A549 (cell line): ENCODE measurements around the gene TAPBPL. TPM values are rescaled to one million over a fixed set of nuclear protein-coding genes. Genes with fewer than 3 reads are reported as not detected.
A peak's percentile ranks its signal among the peaks of the same experiment; 100 is the strongest.
"Not testable (repeated sequence)": the region's sequence is repeated elsewhere in the genome, so short reads cannot be mapped to it uniquely, and the experiment has no call there.

Source experiments
- ATAC-seq, 2 experiments: fragments of 200-7000 bp in 1 of 2; fragments of >200 bp in 1 of 2; cut with Nextera tagmentation in 1 of 2; cut with Tn5 transposase in 1 of 2; 3 replicates each; pipeline versions ENCODE4 v1.8.0 to v1.9.1; 2018 to 2020; ENCODE audit warnings: mild to moderate bottlenecking in 1 of 2, moderate library complexity in 1 of 2
- CTCF ChIA-PET: fragments of 300-600 bp; sonication (Branson Sonifier 250); formaldehyde crosslinking; extraction: SDS; loops from one replicate; lab custom pipeline; 2021; ENCODE audit warnings: antibody characterized with exemption, inconsistent platforms; lab: Yijun Ruan, JAX
- POLR2A ChIA-PET: fragments of 350-600 bp; formaldehyde crosslinking; extraction: SDS; loops from one replicate; lab custom pipeline; 2021; ENCODE audit warnings: antibody characterized with exemption, inconsistent platforms; lab: Yijun Ruan, JAX
- DNase-seq, 2 experiments: peaks; one replicate each; pipeline versions ENCODE4 v3.0.0 to v3.0.0-alpha.2; 2011 to 2016; ENCODE audit warnings: low read depth in 1 of 2, low spot score in 1 of 2
- FAIRE-seq: peaks from 2 replicates; lab custom pipeline; 2011; peaks lifted over from hg19 to GRCh38; lab: Jason Lieb, UNC
- H3K27ac ChIP-seq, 2 experiments: fragments of >200 bp; sonication (Bioruptor Twin); formaldehyde crosslinking; 3 replicates each; pipeline ENCODE4 v1.5.1; 2016 to 2017
- H3K4me1 ChIP-seq: fragments of >200 bp; sonication (Bioruptor Twin); formaldehyde crosslinking; 3 replicates; pipeline ENCODE4 v1.6.1; 2016
- H3K4me2 ChIP-seq: fragments of >200 bp; sonication (Bioruptor Twin); formaldehyde crosslinking; 3 replicates; pipeline ENCODE4 v1.6.1; 2016
- H3K4me3 ChIP-seq: fragments of >200 bp; sonication (Bioruptor Twin); formaldehyde crosslinking; 3 replicates; pipeline ENCODE4 v1.5.1; 2016
- H3K9me3 ChIP-seq: fragments of >200 bp; sonication (Bioruptor Twin); formaldehyde crosslinking; 3 replicates; pipeline ENCODE4 v1.6.1; 2016
- BHLHE40 ChIP-seq: IDR thresholded peaks from 2 replicates; pipeline ENCODE4 v1.6.1; 2012; ENCODE audit warnings: low read depth, low read length, inconsistent platforms
- CBX8 ChIP-seq: fragments of 200-600 bp; sonication (generic); IDR thresholded peaks from 2 replicates; pipeline ENCODE4 v1.6.1; 2016
- FOSB ChIP-seq: fragments of 250-450 bp; sonication (Bioruptor Pico); IDR thresholded peaks from 2 replicates; pipeline ENCODE4 v1.5.0; 2020; ENCODE audit warnings: mild to moderate bottlenecking, moderate library complexity
- FOXS1 ChIP-seq: fragments of 250-450 bp; sonication (Bioruptor Pico); IDR thresholded peaks from 2 replicates; pipeline ENCODE4 v1.5.0; 2020; ENCODE audit warnings: mild to moderate bottlenecking, moderate library complexity
- HOXB5 ChIP-seq: fragments of 250-450 bp; sonication (Bioruptor Pico); IDR thresholded peaks from 2 replicates; pipeline ENCODE4 v1.5.0; 2020; ENCODE audit warnings: mild to moderate bottlenecking, moderate library complexity
- JUNB ChIP-seq: fragments of >200 bp; sonication (Bioruptor Twin); formaldehyde crosslinking; IDR thresholded peaks from 2 replicates; pipeline ENCODE4 v1.6.1; 2016
- KDM1A ChIP-seq: fragments of 200-600 bp; sonication (generic); IDR thresholded peaks from 2 replicates; pipeline ENCODE4 v1.6.1; 2016; ENCODE audit warnings: low read depth, mild to moderate bottlenecking
- MYC ChIP-seq: IDR thresholded peaks from 2 replicates; pipeline ENCODE4 v1.6.1; 2012; ENCODE audit warnings: mild to moderate bottlenecking, inconsistent platforms, low read length, improper control_type of control experiment, borderline replicate concordance
- POLR2AphosphoS2 ChIP-seq: conservative IDR thresholded peaks from 2 replicates; pipeline ENCODE4 v1.6.1; 2012; ENCODE audit warnings: low read length, improper control_type of control experiment, inconsistent platforms
- RAD21 ChIP-seq, 2 experiments: fragments of >200 bp in 1 of 2; sonication (Bioruptor Twin) in 1 of 2; formaldehyde crosslinking in 1 of 2; IDR thresholded peaks in 1 of 2; conservative IDR thresholded peaks in 1 of 2; 2 replicates in 1 of 2; 3 replicates in 1 of 2; pipeline ENCODE4 v1.6.1; 2012 to 2018; ENCODE audit warnings: inconsistent platforms in 1 of 2
- RCOR1 ChIP-seq: fragments of 150-350 bp; IDR thresholded peaks from 2 replicates; pipeline ENCODE4 v1.6.1; 2014; ENCODE audit warnings: antibody characterized with exemption, low read length, low read depth
- SMC3 ChIP-seq: fragments of >200 bp; sonication (Bioruptor Twin); formaldehyde crosslinking; IDR thresholded peaks from 3 replicates; pipeline ENCODE4 v1.6.1; 2018; ENCODE audit warnings: inconsistent platforms
- TFCP2L1 ChIP-seq: fragments of 250-450 bp; sonication (Bioruptor Pico); IDR thresholded peaks from 2 replicates; pipeline ENCODE4 v1.5.0; 2021; ENCODE audit warnings: mild to moderate bottlenecking
- TP53 ChIP-seq: fragments of 250-450 bp; sonication (Bioruptor Pico); IDR thresholded peaks from 2 replicates; pipeline ENCODE4 v1.5.0; 2021; ENCODE audit warnings: mild to moderate bottlenecking, moderate library complexity
- ZC3H11A ChIP-seq: fragments of 450-650 bp; IDR thresholded peaks from 2 replicates; pipeline ENCODE4 v1.6.1; 2014; ENCODE audit warnings: antibody characterized with exemption, mild to moderate bottlenecking
- WGBS: methylation state at CpG from one replicate; pipeline ENCODE4 v1.1.6; 2017; ENCODE audit errors: missing lambda C conversion rate; 5-methylcytosine and 5-hydroxymethylcytosine counted together
- polyA plus RNA-seq, 4 experiments: library from polyadenylated mRNA; depleted of rRNA in 3 of 4; stranded (reverse); fragments of >200 nt; fragmentation: RNase III in 1 of 4; extraction: RNeasy Plus Mini Kit Qiagen cat#74134 plus additional on column Dnase treatment in 1 of 4; gene quantifications; 2 replicates in 3 of 4; 3 replicates in 1 of 4; pipeline ENCODE4 v1.2.3, GENCODE V29; 2011 to 2017
- TF ChIP-seq, protein P1 (sequence below): fragments of 250-450 bp; sonication (Bioruptor Pico); IDR thresholded peaks from 2 replicates; pipeline ENCODE4 v1.5.0; 2021; ENCODE audit warnings: mild to moderate bottlenecking, moderate library complexity, borderline replicate concordance
- TF ChIP-seq, protein P2 (sequence below): fragments of >200 bp; sonication (Bioruptor Twin); formaldehyde crosslinking; IDR thresholded peaks from 2 replicates; pipeline ENCODE4 v1.6.1; 2016
- TF ChIP-seq, protein P3 (sequence below): fragments of 450-650 bp; IDR thresholded peaks from 2 replicates; pipeline ENCODE4 v1.6.1; 2014; ENCODE audit warnings: antibody characterized with exemption
- TF ChIP-seq, protein P4 (sequence below): IDR thresholded peaks from 2 replicates; pipeline ENCODE4 v1.6.1; 2012

TAPBPL gene
- polyA plus RNA-seq, 2 of the 4 experiments (the other 2 are of a cell fraction): 2.8 to 3.6 TPM

DNA sequence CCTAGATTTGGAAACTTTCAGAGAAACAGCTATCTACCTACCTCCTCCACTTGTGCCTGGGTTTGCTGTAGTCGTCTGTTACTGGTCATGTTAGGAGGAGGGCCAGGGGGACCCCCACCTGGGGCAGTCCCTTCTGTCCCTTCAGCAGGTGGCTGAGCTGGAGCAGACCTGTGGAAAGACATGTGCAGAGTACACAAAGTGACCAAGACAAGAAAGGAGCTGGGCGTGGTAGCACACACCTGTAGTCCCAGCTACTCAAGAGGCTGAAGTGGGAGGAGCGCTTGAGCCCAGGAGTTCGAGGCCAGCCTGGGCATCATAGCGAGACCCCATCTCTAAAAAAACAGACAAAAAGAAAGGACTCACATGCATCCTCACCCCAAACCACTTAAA is 14.3 kb downstream of the TAPBPL start:
- no peak for DNase-seq
- FAIRE-seq: no peak
- no peak for TF ChIP-seq RCOR1
- no peak for TF ChIP-seq ZC3H11A
- TF ChIP-seq KDM1A: no peak
- no peak for TF ChIP-seq CBX8
- TF ChIP-seq, protein P1, sequence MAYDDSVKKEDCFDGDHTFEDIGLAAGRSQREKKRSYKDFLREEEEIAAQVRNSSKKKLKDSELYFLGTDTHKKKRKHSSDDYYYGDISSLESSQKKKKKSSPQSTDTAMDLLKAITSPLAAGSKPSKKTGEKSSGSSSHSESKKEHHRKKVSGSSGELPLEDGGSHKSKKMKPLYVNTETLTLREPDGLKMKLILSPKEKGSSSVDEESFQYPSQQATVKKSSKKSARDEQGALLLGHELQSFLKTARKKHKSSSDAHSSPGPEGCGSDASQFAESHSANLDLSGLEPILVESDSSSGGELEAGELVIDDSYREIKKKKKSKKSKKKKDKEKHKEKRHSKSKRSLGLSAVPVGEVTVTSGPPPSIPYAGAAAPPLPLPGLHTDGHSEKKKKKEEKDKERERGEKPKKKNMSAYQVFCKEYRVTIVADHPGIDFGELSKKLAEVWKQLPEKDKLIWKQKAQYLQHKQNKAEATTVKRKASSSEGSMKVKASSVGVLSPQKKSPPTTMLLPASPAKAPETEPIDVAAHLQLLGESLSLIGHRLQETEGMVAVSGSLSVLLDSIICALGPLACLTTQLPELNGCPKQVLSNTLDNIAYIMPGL (CRISPR knock-in tag): no peak
- TF ChIP-seq HOXB5: no peak
- TF ChIP-seq BHLHE40: no peak
- no peak for TF ChIP-seq TFCP2L1 (CRISPR knock-in tag)
- no peak for TF ChIP-seq TP53 (CRISPR knock-in tag)
- TF ChIP-seq POLR2AphosphoS2: no peak
- TF ChIP-seq, protein P2, sequence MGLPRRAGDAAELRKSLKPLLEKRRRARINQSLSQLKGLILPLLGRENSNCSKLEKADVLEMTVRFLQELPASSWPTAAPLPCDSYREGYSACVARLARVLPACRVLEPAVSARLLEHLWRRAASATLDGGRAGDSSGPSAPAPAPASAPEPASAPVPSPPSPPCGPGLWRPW: no peak
- no peak for TF ChIP-seq RAD21 (conservative IDR thresholded peaks at IDR 0.05 in 1 of 2, IDR thresholded peaks at IDR 0.05 in 1 of 2)
- no peak for TF ChIP-seq FOXS1 (CRISPR knock-in tag)
- TF ChIP-seq FOSB: no peak
- TF ChIP-seq SMC3: no peak
- no peak for TF ChIP-seq JUNB
- TF ChIP-seq MYC: no peak
- TF ChIP-seq, protein P3, sequence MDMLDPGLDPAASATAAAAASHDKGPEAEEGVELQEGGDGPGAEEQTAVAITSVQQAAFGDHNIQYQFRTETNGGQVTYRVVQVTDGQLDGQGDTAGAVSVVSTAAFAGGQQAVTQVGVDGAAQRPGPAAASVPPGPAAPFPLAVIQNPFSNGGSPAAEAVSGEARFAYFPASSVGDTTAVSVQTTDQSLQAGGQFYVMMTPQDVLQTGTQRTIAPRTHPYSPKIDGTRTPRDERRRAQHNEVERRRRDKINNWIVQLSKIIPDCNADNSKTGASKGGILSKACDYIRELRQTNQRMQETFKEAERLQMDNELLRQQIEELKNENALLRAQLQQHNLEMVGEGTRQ: no peak
- TF ChIP-seq, protein P4, sequence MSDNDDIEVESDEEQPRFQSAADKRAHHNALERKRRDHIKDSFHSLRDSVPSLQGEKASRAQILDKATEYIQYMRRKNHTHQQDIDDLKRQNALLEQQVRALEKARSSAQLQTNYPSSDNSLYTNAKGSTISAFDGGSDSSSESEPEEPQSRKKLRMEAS: no peak
- H3K4me2 ChIP-seq: no peak overlapping the region
- ChIA-PET POLR2A (interaction anchor here (0.6 to 1.4 kb wide), 6 partner anchors 14 to 140 kb away, joined by 3 to 10 read pairs (median 4); partner anchors contain the start of genes GAPDH, MRPL51 and TAPBPL), CTCF (interaction anchor here (0.6 to 3.8 kb wide), 67 partner anchors 10 to 400 kb away, joined by 3 to 121 read pairs (median 7); partner anchors contain the start of genes CD27, GAPDH, LTBR and MRPL51)
- WGBS: 89% methylated on average over 5 of the region's 5 CpGs
- peak overlapping the region in 1 of 2 experiments; percentile 9; a peak in 1 of 6 replicates for H3K27ac ChIP-seq
- H3K4me1 ChIP-seq: peaks cover 31% of the 10 kb centered on the region
- H3K9me3 ChIP-seq: no peaks in the 10 kb centered on the region
- H3K4me3 ChIP-seq: no peak overlapping the region
- no peak for ATAC-seq

DNA sequence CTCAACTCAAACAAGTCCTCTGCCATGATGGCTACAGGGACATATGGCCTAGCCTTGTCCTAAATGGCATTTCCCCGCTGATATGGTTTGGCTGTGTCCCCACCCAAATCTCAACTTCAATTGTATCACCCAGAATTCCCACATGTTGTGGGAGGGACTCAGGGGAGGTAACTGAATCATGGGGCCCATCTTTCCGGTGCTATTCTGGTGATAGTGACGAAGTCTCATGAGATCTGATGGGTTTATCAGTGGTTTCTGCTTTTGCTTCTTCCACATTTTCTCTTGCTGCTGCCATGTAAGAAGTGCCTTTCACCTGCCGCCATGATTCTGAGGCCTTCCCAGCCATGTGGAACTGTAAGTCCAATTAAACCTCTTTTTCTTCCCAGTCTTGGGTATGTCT is 14.9 kb downstream of the TAPBPL start:
- H3K4me2 ChIP-seq, ATAC-seq, H3K4me3 ChIP-seq, H3K27ac ChIP-seq, H3K9me3 ChIP-seq, FAIRE-seq, DNase-seq: not testable (repeated sequence)
- POLR2A ChIA-PET: interaction anchor here (1.4 kb wide), 1 partner anchor 131 kb away, joined by 3 read pairs; no protein-coding TSS in a partner anchor
- CTCF ChIA-PET: interaction anchor here (1.1 to 4.6 kb wide), 15 partner anchors 12 to 145 kb away, joined by 3 to 121 read pairs (median 29); partner anchors contain the start of genes CD27 and TAPBPL
- WGBS: 95% methylated on average over 4 of the region's 4 CpGs
- peaks cover 36% of the 10 kb centered on the region for H3K4me1 ChIP-seq

DNA sequence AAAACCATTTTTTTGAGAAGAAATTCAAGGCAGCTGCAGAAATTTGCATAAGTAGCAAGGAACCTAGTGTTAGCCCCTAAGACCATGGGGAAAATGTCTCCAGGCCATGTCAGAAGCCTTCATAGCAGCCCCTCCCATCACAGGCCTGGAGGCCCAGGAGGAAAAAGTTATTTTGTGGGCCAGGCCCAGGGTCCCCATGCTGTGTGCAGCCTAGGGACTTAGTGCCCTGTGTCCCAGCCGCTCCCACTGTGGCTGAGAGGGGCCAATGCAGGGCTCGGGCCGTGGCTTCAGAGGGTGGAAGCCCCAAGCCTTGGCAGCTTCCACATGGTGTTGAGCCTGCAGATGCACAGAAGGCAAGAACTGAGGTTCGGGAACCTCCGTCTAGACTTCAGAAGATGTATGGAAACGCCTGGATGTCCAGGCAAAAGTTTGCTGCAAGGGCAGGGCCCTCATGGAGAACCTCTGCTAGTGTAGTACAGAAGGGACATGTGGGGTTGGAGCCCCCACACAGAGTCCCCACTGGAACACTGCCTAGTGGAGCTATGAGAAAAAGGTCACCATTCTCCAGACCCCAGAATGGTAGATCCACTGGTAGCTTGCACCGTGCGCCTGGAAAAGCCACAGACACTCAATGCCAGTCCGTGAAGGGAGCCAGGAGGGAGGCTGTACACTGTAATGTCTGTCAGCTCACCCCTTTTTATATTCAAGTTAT is 15.9 kb downstream of the TAPBPL start:
- POLR2A ChIA-PET, FAIRE-seq, H3K9me3 ChIP-seq, DNase-seq, ATAC-seq, H3K4me3 ChIP-seq: not testable (repeated sequence)
- CTCF ChIA-PET: interaction anchor here (1.0 to 4.6 kb wide), 8 partner anchors 11 to 183 kb away, joined by 3 to 33 read pairs (median 6); no protein-coding TSS in a partner anchor
- WGBS: 96% methylated on average over 9 of the region's 9 CpGs
- Histone ChIP-seq H3K4me1 (peaks cover 42% of the 10 kb centered on the region), H3K27ac (0 out of 6 replicates have a peak overlapping the region, but pooled peaks of 1 of the 2 experiments have one; percentile 7), H3K4me2 (peak overlapping the region; percentile 100)
